Neural crest cell (in vitro differentiated cells): ENCODE measurements around the gene PIN1. TPM values are rescaled to one million over a fixed set of nuclear protein-coding genes. Genes with fewer than 3 reads are reported as not detected.

ENCODE experiments used
- DNase-seq: peaks from one replicate; pipeline ENCODE4 v3.0.0; 2021; ENCODE audit warnings: low read depth, mixed read lengths, low spot score
- H3K27ac Mint-ChIP-seq: one replicate; pipeline ENCODE4 v1.8.0; 2021; ENCODE audit warnings: mild to moderate bottlenecking, mixed read lengths; ENCODE audit not compliant: unreplicated experiment
- H3K27me3 Mint-ChIP-seq: 2 replicates; pipeline ENCODE4 v1.8.0; 2021; ENCODE audit warnings: low read depth, mild to moderate bottlenecking, mixed read lengths
- H3K36me3 Mint-ChIP-seq: 2 replicates; pipeline ENCODE4 v1.8.0; 2021; ENCODE audit warnings: low read depth, mild to moderate bottlenecking, mixed read lengths
- H3K4me1 Mint-ChIP-seq: 2 replicates; pipeline ENCODE4 v1.8.0; 2021; ENCODE audit warnings: mixed read lengths
- H3K4me3 Mint-ChIP-seq: one replicate; pipeline ENCODE4 v1.8.0; 2021; ENCODE audit warnings: mild to moderate bottlenecking, mixed read lengths
- H3K9me3 Mint-ChIP-seq: 2 replicates; pipeline ENCODE4 v1.8.0; 2021; ENCODE audit warnings: mixed read lengths
- CTCF ChIP-seq: fragments of 200-600 bp; sonication (generic); conservative IDR thresholded peaks from 2 replicates; pipeline ENCODE4 v1.5.0; 2021; ENCODE audit warnings: antibody characterized with exemption, mild to moderate bottlenecking
- total RNA-seq: library from RNA; stranded (reverse); gene quantifications from 2 replicates; pipeline ENCODE4 v1.2.1, GENCODE V29; 2021

Gene PIN1
- total RNA-seq, 1 donor from 2014 or later: 117 TPM

- Mint-ChIP-seq H3K4me1 (no peaks in the 10 kb centered on the region), H3K27me3 (no peaks in the 10 kb centered on the region), H3K4me3 (no peak overlapping the region), H3K9me3 (peaks cover 3% of the 10 kb centered on the region), H3K27ac (no peak overlapping the region), H3K36me3 (peaks cover 12% of the 10 kb centered on the region)
- no peak for DNase-seq
- no peak for TF ChIP-seq CTCF
Measured at GRCh38 chr19:9860407-9860806, 25.3 kb downstream of the PIN1 start.

GRCh38 chr19:9861503-9861902 is 26.4 kb downstream of the PIN1 start:
- no peak for TF ChIP-seq CTCF
- Mint-ChIP-seq H3K27ac (peak overlapping the region; percentile 62), H3K36me3 (peaks cover 12% of the 10 kb centered on the region), H3K27me3 (no peaks in the 10 kb centered on the region), H3K4me1 (no peaks in the 10 kb centered on the region), H3K4me3 (no peak overlapping the region), H3K9me3 (peaks cover 3% of the 10 kb centered on the region)
- DNase-seq: no peak

GRCh38 chr19:9862938-9863337 is 27.8 kb downstream of the PIN1 start:
- DNase-seq: no peak
- H3K27me3 Mint-ChIP-seq: no peaks in the 10 kb centered on the region
- no peak overlapping the region for H3K27ac Mint-ChIP-seq
- H3K4me3 Mint-ChIP-seq: no peak overlapping the region
- peaks cover 3% of the 10 kb centered on the region for H3K36me3 Mint-ChIP-seq
- H3K4me1 Mint-ChIP-seq: no peaks in the 10 kb centered on the region
- no peak for TF ChIP-seq CTCF
- H3K9me3 Mint-ChIP-seq: no peaks in the 10 kb centered on the region

GRCh38 chr19:9863759-9864158 is 28.6 kb downstream of the PIN1 start:
- DNase-seq: no peak
- Mint-ChIP-seq H3K36me3 (no peaks in the 10 kb centered on the region), H3K9me3 (no peaks in the 10 kb centered on the region), H3K27me3 (no peaks in the 10 kb centered on the region), H3K4me3 (no peak overlapping the region), H3K4me1 (no peaks in the 10 kb centered on the region), H3K27ac (no peak overlapping the region)
- TF ChIP-seq CTCF: no peak

- no peaks in the 10 kb centered on the region for H3K4me1 Mint-ChIP-seq
Measured at GRCh38 chr19:9865732-9866501, 30.8 kb downstream of the PIN1 start.

More at GRCh38 chr19:9865732-9866501, 30.8 kb downstream of the PIN1 start:
- TF ChIP-seq CTCF: no peak
- no peak for DNase-seq
- H3K27me3 Mint-ChIP-seq: no peaks in the 10 kb centered on the region
- no peak overlapping the region for H3K4me3 Mint-ChIP-seq
- no peaks in the 10 kb centered on the region for H3K36me3 Mint-ChIP-seq
- H3K27ac Mint-ChIP-seq: no peak overlapping the region
- H3K9me3 Mint-ChIP-seq: no peaks in the 10 kb centered on the region
